MCF 10A (cell line): Measurements from ENCODE around the gene ARL15. TPM values are rescaled to one million over a fixed set of nuclear protein-coding genes. Genes with fewer than 3 reads are reported as not detected.

Source experiments
- BruUV-seq: library from RNA; stranded (reverse); fragments of 400-500 nt; replicated peaks from 2 replicates; lab custom pipeline; 2021; lab: Mats Ljungman, UMichigan
- CTCF ChIA-PET: fragments of 300-600 bp; sonication (Branson Sonifier 250); formaldehyde crosslinking; extraction: SDS; loops from one replicate; lab custom pipeline; 2021; ENCODE audit warnings: antibody characterized with exemption, inconsistent platforms; lab: Yijun Ruan, JAX
- POLR2A ChIA-PET: fragments of 300-600, 350-650 bp; sonication (Branson Sonifier 250); formaldehyde crosslinking; extraction: SDS; loops from one replicate; lab custom pipeline; 2020; ENCODE audit warnings: antibody characterized with exemption, inconsistent platforms; lab: Yijun Ruan, JAX
- DNase-seq: peaks from one replicate; pipeline ENCODE4 v3.0.0-alpha.2; 2018; ENCODE audit not compliant: unreplicated experiment
- H3K27ac Mint-ChIP-seq: one replicate; pipeline ENCODE4 v1.8.0; 2022; ENCODE audit warnings: mild to moderate bottlenecking, low read depth, mixed read lengths; ENCODE audit not compliant: unreplicated experiment
- H3K27me3 Mint-ChIP-seq: one replicate; pipeline ENCODE4 v1.8.0; 2022; ENCODE audit warnings: mixed read lengths; ENCODE audit not compliant: insufficient read depth, unreplicated experiment
- H3K36me3 Mint-ChIP-seq: one replicate; pipeline ENCODE4 v1.8.0; 2022; ENCODE audit warnings: mild to moderate bottlenecking, moderate library complexity, mixed read lengths; ENCODE audit not compliant: insufficient read depth, unreplicated experiment
- H3K4me1 Mint-ChIP-seq: one replicate; pipeline ENCODE4 v1.8.0; 2022; ENCODE audit warnings: mixed read lengths; ENCODE audit not compliant: insufficient read depth, unreplicated experiment
- H3K4me3 Mint-ChIP-seq: one replicate; pipeline ENCODE4 v1.8.0; 2022; ENCODE audit warnings: mild to moderate bottlenecking, moderate library complexity, mixed read lengths; ENCODE audit not compliant: unreplicated experiment
- H3K9me3 Mint-ChIP-seq: one replicate; pipeline ENCODE4 v1.8.0; 2022; ENCODE audit warnings: mixed read lengths; ENCODE audit not compliant: unreplicated experiment
- intact Hi-C: fragments of 100-400 bp; cut with micrococcal nuclease; formaldehyde crosslinking; loops from 2 replicates; pipeline ENCODE4 v1.14.1; 2022
- total RNA-seq: library from RNA; stranded (reverse); gene quantifications from 2 replicates; pipeline ENCODE4 v1.2.3, GENCODE V29; 2022
- TF ChIP-seq, protein P1 (sequence below): fragments of 200-600 bp; IDR thresholded peaks from one replicate; pipeline ENCODE4 v1.8.0; 2022; ENCODE audit warnings: antibody characterized with exemption, mild to moderate bottlenecking; ENCODE audit not compliant: unreplicated experiment

Gene ARL15
- total RNA-seq, 1 experiment from 2014 or later, result 11.3 TPM

- Mint-ChIP-seq H3K27ac (no peak overlapping the region), H3K9me3 (no peaks in the 10 kb centered on the region), H3K36me3 (peaks cover 7% of the 10 kb centered on the region), H3K4me3 (no peak overlapping the region), H3K27me3 (no peaks in the 10 kb centered on the region), H3K4me1 (no peaks in the 10 kb centered on the region)
- BruUV-seq, result no TSS peak
- no peak for DNase-seq
- CTCF ChIA-PET, result interaction anchor here (0.6 kb wide), 1 partner anchor 685 kb away, joined by 3 read pairs; no protein-coding TSS in a partner anchor
- TF ChIP-seq, protein P1, sequence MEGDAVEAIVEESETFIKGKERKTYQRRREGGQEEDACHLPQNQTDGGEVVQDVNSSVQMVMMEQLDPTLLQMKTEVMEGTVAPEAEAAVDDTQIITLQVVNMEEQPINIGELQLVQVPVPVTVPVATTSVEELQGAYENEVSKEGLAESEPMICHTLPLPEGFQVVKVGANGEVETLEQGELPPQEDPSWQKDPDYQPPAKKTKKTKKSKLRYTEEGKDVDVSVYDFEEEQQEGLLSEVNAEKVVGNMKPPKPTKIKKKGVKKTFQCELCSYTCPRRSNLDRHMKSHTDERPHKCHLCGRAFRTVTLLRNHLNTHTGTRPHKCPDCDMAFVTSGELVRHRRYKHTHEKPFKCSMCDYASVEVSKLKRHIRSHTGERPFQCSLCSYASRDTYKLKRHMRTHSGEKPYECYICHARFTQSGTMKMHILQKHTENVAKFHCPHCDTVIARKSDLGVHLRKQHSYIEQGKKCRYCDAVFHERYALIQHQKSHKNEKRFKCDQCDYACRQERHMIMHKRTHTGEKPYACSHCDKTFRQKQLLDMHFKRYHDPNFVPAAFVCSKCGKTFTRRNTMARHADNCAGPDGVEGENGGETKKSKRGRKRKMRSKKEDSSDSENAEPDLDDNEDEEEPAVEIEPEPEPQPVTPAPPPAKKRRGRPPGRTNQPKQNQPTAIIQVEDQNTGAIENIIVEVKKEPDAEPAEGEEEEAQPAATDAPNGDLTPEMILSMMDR, result no peak
- POLR2A ChIA-PET, result no interaction called here
- intact Hi-C loops, result no loop called here
These were observed 148.2 kb downstream of the ARL15 start for GRCh38 chr5:54162184-54162583.

DNA sequence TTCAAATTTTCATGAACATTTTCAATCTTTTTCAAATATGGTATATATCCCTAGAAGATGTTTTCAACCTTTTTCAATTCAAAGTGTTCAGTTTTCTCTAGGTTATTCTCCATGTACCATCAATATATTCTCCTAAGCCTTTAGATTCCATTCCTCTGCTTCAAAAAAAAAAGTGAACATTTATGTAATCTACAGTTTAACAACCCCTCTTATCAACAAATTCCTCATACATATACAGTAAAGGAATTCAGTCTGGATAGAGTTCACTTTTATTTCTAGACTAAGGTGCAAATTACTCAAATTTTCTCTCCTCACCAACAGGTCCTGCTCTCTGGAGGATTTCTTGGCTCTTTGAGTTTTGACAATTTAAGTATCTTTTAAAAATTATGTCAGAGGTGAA lies 150.0 kb downstream of the ARL15 start:
- TF ChIP-seq, protein P1, result no peak
- BruUV-seq, result no TSS peak
- no peak overlapping the region for H3K4me3 Mint-ChIP-seq

GRCh38 chr5:54159893-54160195 lies 150.5 kb downstream of the ARL15 start:
- H3K27ac Mint-ChIP-seq, result no peak overlapping the region

More for the DNA sequence above, 150.0 kb downstream of the ARL15 start:
- H3K4me1 Mint-ChIP-seq, result no peaks in the 10 kb centered on the region
- peaks cover 7% of the 10 kb centered on the region for H3K36me3 Mint-ChIP-seq
- H3K27me3 Mint-ChIP-seq, result no peaks in the 10 kb centered on the region
- POLR2A ChIA-PET, result interaction anchor here (1.4 kb wide), 1 partner anchor 11 kb away, joined by 3 read pairs; no protein-coding TSS in a partner anchor
- intact Hi-C loops, result no loop called here
- H3K9me3 Mint-ChIP-seq, result no peaks in the 10 kb centered on the region
- DNase-seq, result no peak
- H3K27ac Mint-ChIP-seq, result no peak overlapping the region
- CTCF ChIA-PET, result no interaction called here

DNA sequence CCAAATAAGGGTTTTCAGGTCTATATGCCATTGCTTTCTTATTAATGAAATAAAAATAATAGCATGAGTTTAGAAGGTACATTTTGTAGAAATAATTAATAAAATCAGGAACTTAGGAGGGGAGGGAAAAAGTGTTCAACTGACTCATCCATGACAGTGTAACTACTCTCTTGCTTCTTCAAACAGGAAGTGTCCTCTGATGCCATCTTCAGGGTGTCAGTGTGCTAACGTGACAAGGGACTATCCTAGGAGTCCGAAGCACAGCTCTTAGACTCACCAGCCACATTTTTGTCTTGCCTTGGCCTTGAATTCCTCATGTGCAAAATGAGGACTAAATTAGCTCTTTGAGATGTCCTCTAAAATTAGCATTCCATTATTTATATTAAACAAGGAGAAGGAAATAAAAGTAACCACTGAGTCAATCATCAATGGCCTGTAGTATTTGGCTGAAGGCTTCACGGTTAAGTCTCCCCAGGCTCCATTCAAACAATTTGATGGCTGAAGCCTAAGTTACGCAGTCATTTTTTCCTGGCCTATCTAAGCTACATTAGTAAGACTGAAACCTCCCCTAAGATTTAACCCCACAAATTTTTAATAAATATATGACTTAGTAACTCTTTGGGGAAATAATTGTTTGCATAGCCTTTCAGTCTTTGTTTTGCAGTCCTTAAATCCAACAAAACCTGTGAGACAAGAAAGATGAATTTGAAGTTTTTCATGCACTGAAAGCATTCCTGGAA lies 151.1 kb downstream of the ARL15 start:
- no peaks in the 10 kb centered on the region for H3K9me3 Mint-ChIP-seq
- no peaks in the 10 kb centered on the region for H3K4me1 Mint-ChIP-seq
- H3K27ac Mint-ChIP-seq, result no peak overlapping the region
- ChIA-PET POLR2A (interaction anchor here (1.4 kb wide), 1 partner anchor 10 kb away, joined by 3 read pairs; no protein-coding TSS in a partner anchor), CTCF (interaction anchor here (0.5 kb wide), 1 partner anchor 688 kb away, joined by 3 read pairs; no protein-coding TSS in a partner anchor)
- H3K27me3 Mint-ChIP-seq, result no peaks in the 10 kb centered on the region
- intact Hi-C loops, result no loop called here
- no peak overlapping the region for H3K4me3 Mint-ChIP-seq
- no TSS peak for BruUV-seq
- peak; percentile 27 for DNase-seq
- TF ChIP-seq, protein P1, result no peak
- H3K36me3 Mint-ChIP-seq, result no peaks in the 10 kb centered on the region

More at GRCh38 chr5:54159893-54160195, 150.5 kb downstream of the ARL15 start:
- Mint-ChIP-seq H3K4me3 (no peak overlapping the region), H3K27me3 (no peaks in the 10 kb centered on the region), H3K4me1 (no peaks in the 10 kb centered on the region), H3K36me3 (peaks cover 4% of the 10 kb centered on the region), H3K9me3 (no peaks in the 10 kb centered on the region)
- ChIA-PET POLR2A (interaction anchor here (1.4 kb wide), 1 partner anchor 11 kb away, joined by 3 read pairs; no protein-coding TSS in a partner anchor), CTCF (no interaction called here)
- BruUV-seq, result no TSS peak
- intact Hi-C loops, result no loop called here
- DNase-seq, result no peak
- TF ChIP-seq, protein P1, result no peak
